Activated CD4-positive, alpha-beta T cell treated with anti-CD3 and anti-CD28 coated beads for 4 hours (primary cell): ENCODE measurements around the gene YWHAE.
A peak's percentile ranks its signal among the peaks of the same experiment; 100 is the strongest.
"Not testable (repeated sequence)": the region's sequence is repeated elsewhere in the genome, so short reads cannot be mapped to it uniquely, and the experiment has no call there.

Experiments
- DNase-seq, 2 donors: peaks; one replicate each; pipeline ENCODE4 v3.0.0-alpha.2; 2020

YWHAE gene

GRCh38 chr17:1324201-1324771 lies 75.7 kb downstream of the YWHAE start:
- no peak for DNase-seq

GRCh38 chr17:1323336-1323735 lies 76.7 kb downstream of the YWHAE start:
- DNase-seq: no peak

DNA sequence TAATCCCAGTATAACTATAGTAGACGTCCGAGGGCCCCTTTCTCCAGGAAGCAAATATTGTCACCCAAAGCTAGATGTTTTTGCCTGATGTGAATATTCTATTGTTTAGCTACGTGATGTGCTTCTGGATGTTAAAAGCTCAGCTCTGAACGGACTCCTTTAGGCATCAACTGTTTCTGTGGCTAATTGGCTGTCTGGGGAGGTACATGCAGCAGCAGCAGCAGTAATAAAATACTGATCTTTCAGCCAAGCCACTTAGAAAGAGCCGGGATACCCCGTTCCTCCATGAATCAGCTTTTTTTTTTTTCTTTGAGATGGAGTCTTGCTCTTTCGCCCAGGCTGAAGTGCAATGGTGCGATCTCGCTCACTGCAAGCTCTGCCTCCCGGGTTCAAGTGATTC lies 77.5 kb downstream of the YWHAE start:
- no peak for DNase-seq

DNA sequence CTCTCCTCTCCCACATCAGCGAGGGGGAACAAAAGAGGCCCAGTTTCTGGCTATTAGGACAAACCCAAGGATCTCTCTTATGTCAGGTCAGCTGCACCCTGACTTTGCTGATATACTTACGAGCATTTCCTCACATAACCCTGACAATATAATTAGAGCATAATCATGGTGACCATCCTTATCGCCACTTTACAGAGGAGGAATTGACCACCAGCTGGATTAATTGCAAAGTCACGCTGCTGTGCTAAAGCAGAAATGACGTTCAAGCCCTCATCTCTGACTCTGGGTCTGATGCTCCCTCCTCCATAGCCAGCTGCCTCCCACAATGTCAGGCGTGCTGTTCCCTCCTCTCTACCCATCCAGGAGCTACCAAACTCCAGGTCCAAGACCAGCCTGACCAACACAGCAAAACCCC lies 78.0 kb downstream of the YWHAE start:
- no peak for DNase-seq

DNA sequence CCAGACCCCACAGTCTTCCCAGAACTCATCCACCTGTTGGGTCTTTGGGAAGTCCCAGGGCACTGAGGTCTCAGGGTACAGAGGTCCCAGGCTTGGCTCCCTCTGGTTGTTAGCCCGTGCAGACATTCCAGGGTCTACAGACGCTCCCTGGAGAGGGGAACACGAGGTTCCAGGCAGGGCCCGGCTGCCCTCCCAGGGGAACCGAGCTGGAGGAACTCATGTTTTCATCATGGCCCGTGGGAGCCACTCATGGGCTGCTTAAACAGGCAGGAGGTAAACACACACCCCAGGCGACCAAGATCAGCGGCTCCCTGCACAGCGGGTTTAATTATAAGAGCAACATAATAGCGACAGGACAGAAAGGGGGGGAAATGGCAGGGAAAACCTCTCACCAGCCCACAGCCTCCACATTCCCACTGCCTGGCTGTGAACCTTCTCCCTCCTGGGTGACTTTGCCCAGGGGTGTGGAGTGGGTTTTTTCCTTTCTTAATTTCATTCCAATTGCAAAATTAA lies 84.1 kb downstream of the YWHAE start:
- no peak for DNase-seq

DNA sequence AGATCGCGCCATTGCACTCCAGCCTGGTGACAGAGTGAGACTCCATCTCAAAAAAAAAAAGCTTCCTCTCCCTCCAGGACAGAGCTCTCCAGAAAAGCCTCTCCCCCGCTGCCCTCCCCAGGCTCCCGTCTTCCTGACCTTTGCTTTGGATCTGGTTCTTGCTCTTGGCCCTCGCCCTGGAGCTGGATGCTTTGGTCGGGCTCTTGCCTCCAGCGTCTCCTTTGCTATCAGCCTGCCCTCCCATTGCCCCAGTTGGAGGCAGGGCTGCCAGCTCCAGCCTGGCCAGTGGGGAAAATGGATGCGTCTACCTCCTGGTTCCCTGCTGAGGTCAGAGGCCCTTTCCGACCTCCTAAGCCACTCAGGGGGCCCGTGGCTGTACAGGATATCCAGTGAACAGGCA lies 84.6 kb downstream of the YWHAE start:
- DNase-seq: no peak

GRCh38 chr17:1313270-1314005 lies 86.6 kb downstream of the YWHAE start:
- DNase-seq: no peak

DNA sequence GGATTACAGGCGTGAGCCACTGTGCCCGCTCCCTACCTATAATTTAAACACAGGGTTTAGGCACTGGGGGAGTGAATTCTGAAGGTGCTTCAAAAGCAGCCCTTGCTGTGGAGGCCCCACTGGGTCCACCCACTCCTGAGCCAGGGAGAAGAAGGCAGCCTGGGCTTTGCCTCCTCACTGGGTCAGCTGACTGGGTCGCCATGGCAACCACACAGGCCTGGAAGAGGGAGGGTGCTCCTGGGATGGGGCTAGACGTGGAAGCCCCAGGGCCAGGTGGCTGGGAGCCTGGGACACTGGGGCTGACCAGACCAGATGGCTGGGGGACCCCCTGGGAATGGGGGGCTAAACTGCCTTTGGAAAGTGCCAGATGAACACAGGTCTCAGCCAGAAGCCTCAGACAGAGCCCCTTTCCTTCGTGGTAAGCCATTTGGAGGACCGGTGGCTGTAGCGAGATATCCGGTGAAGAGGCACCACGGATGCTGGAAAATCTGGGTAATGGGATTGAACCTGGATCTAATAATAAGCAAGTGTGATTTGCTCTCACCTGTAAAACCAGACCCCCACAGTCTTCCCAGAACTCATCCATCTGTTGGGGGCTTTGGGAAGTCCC lies 87.7 kb downstream of the YWHAE start:
- DNase-seq: no peak

GRCh38 chr17:1307829-1308228 lies 92.2 kb downstream of the YWHAE start:
- DNase-seq: not testable (repeated sequence)

DNA sequence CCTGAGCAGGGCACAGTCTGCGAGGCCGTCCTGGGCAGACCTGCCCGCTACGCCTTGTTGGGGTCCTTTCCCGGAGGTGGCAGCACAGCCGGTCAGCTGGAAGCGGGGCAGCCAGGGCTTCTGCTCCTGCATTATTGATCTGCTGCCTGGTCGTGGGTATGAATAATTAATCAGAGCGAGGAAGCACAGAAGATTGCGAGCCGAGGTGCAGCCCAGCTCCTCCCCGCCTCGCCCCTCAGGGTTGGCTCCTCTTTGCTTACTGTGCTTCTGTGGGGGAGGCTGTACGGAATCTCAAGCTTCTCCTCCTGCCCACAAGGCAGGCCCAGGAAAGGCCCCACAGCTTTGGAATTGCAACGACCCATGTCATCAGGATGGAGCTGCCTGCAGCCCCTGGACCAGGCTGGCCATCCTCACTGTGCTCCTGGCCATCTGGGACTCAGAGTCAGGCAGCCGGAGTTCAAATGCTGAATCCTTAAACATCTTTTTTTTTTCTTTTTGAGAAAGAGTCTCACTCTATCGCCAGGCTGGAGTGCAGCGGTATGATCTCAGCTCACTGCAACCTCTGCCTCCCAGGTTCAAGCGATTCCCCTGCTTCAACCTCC lies 95.0 kb downstream of the YWHAE start:
- no peak for DNase-seq

DNA sequence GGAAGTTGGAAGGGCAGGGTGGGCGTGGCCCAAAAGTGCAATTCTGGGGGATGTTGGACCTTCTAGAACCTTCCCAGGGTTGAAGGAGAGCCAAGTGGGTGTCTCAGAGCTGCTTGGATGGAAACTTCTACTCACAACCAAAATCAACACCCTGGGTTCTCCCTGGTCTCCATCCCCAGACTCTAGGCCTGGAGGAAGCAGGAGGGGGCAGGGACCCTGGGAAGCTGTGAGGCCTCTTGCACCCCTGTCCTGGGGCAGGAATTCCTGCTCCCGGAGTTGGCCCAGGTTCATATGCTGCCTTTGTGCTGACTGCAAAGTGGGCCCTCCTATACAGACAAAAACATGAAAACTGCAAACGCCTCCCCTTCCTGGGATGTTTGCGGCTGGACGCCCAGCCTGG lies 95.5 kb downstream of the YWHAE start:
- DNase-seq: no peak

- DNase-seq: no peak
Observed at GRCh38 chr17:1302761-1303160, 97.3 kb downstream of the YWHAE start.

GRCh38 chr17:1301546-1301945 lies 98.5 kb downstream of the YWHAE start:
- DNase-seq: no peak

GRCh38 chr17:1300371-1300905 lies 99.6 kb downstream of the YWHAE start:
- DNase-seq: no peak

- DNase-seq: no peak
Observed at GRCh38 chr17:1299552-1300370, 100.3 kb downstream of the YWHAE start.

DNA sequence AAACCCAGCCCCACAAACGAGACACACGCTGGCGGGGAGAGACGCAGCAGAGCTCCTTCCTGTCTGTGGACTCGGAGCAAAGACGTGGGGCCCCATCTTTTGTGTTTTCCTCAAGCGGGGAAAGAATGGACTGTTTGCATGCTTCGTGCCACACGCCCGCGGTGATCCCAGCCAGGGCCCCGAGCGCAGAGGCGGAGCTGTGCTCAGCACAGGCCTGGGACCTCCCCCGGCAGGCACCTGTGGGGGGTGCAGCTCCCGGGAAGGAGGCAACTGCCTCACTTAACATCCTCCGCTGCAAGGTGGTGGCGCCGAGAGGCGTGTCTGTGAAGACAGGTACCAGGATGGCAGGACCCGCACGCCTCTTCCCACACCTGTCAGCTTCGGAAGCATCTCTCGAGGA lies 101.4 kb downstream of the YWHAE start:
- DNase-seq: peak; percentile 52 to 55
